ENCODE results near the gene GNL3L. TPM values are rescaled to one million over a fixed set of nuclear protein-coding genes. Genes with fewer than 3 reads are reported as not detected.
"Not testable (repeated sequence)": the region's sequence is repeated elsewhere in the genome, so short reads cannot be mapped to it uniquely, and the experiment has no call there.

GNL3L gene, protein sequence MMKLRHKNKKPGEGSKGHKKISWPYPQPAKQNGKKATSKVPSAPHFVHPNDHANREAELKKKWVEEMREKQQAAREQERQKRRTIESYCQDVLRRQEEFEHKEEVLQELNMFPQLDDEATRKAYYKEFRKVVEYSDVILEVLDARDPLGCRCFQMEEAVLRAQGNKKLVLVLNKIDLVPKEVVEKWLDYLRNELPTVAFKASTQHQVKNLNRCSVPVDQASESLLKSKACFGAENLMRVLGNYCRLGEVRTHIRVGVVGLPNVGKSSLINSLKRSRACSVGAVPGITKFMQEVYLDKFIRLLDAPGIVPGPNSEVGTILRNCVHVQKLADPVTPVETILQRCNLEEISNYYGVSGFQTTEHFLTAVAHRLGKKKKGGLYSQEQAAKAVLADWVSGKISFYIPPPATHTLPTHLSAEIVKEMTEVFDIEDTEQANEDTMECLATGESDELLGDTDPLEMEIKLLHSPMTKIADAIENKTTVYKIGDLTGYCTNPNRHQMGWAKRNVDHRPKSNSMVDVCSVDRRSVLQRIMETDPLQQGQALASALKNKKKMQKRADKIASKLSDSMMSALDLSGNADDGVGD
- 10 to 100 TPM; 14.2 to 17.6 TPM for total RNA-seq

- TF ChIP-seq CTCF (IDR thresholded peaks at IDR 0.05) (no peak), POLR2A (IDR thresholded peaks at IDR 0.05) (peak in 2 of 3 donors; percentile 67 to 68)
- intact Hi-C loops (cut with DNase I) = no loop called here
- no peaks in the 10 kb centered on the region for H3K9me3 ChIP-seq
- H3K4me3 ChIP-seq = peak within 1 kb of the TSS; percentile 31 to 60
- peak within 1 kb of the TSS; percentile 68 to 91 (median 82) for H3K27ac ChIP-seq
- ATAC-seq (peak; percentile 94), DNase-seq (peak; percentile 87 to 91 (median 90))
- H3K36me3 ChIP-seq (replicated peaks in 1 of 2; ENCODE audit: insufficient read depth in 1 of 2, low read depth in 2 of 2) = no peaks in the 10 kb centered on the region
- no peaks in the 10 kb centered on the region for H3K27me3 ChIP-seq
- H3K4me1 ChIP-seq = peaks cover 17% of the 10 kb centered on the region
- WGBS, 2 donors = 1 to 8% methylated on average over 5 to 36 of the region's 51 CpGs
Measured at GRCh38 chrX:54529552-54530356, at the start of gene GNL3L. Gene GNL3L, plus strand, starts transcription at chrX:54530219. Its CDS starts 2,348 bp downstream, at chrX:54532567.

GRCh38 chrX:54482839-54483593 is 47.0 kb upstream of the GNL3L start:
- 34 to 77% methylated on average over 6 to 16 of the region's 21 CpGs for WGBS, 2 donors
- Histone ChIP-seq H3K27me3 (no peaks in the 10 kb centered on the region), H3K27ac (no peak overlapping the region), H3K4me3 (no peak overlapping the region), H3K4me1 (peaks cover 13% of the 10 kb centered on the region), H3K9me3 (no peaks in the 10 kb centered on the region), H3K36me3 (replicated peaks in 1 of 2; ENCODE audit: insufficient read depth in 1 of 2, low read depth in 2 of 2) (no peaks in the 10 kb centered on the region)
- no peak for DNase-seq
- ATAC-seq = no peak
- TF ChIP-seq CTCF (IDR thresholded peaks at IDR 0.05) (no peak), POLR2A (IDR thresholded peaks at IDR 0.05) (no peak)
- intact Hi-C loops (cut with DNase I) = no loop called here

GRCh38 chrX:54483946-54484345 is 46.1 kb upstream of the GNL3L start:
- Histone ChIP-seq H3K4me3 (no peak overlapping the region), H3K27ac (no peak overlapping the region), H3K27me3 (no peaks in the 10 kb centered on the region), H3K9me3 (no peaks in the 10 kb centered on the region), H3K4me1 (peaks cover 13% of the 10 kb centered on the region), H3K36me3 (replicated peaks in 1 of 2; ENCODE audit: insufficient read depth in 1 of 2, low read depth in 2 of 2) (no peaks in the 10 kb centered on the region)
- no peak for ATAC-seq
- WGBS, 2 donors = 84 to 92% methylated on average over 7 to 9 of the region's 9 CpGs
- intact Hi-C loops (cut with DNase I) = no loop called here
- DNase-seq = no peak
- TF ChIP-seq CTCF (IDR thresholded peaks at IDR 0.05) (no peak), POLR2A (IDR thresholded peaks at IDR 0.05) (no peak)

DNA sequence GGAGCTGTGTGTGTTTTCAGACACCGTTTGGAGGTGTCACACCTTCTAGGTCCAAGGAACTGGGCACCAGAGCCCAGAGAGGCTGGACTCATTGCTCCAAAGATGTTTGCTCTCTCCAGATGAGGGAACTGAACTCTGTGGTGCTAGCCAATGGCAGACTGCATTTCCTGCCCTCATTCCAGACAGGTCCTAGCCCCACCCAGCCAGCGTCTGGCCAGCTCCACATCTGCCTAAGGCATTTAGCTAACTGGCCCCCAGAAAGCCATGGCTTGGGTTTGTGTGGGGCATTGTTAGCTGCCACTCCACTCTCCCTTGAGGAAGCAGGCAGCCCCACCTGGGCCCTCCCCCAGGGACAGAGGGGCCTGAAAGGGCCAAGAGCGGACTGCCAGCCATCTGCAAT is 45.4 kb upstream of the GNL3L start:
- no peak for TF ChIP-seq CTCF (IDR thresholded peaks at IDR 0.05)
- TF ChIP-seq POLR2A (IDR thresholded peaks at IDR 0.05) = no peak
- 79 to 80% methylated on average over 1 to 2 of the region's 3 CpGs for WGBS, 2 donors
- no peaks in the 10 kb centered on the region for H3K36me3 ChIP-seq (replicated peaks in 1 of 2; ENCODE audit: insufficient read depth in 1 of 2, low read depth in 2 of 2)
- intact Hi-C loops (cut with DNase I) = no loop called here
- DNase-seq = no peak
- no peak overlapping the region for H3K27ac ChIP-seq
- no peak overlapping the region for H3K4me3 ChIP-seq
- no peaks in the 10 kb centered on the region for H3K9me3 ChIP-seq
- H3K4me1 ChIP-seq = peaks cover 6% of the 10 kb centered on the region
- no peaks in the 10 kb centered on the region for H3K27me3 ChIP-seq
- no peak for ATAC-seq

- DNase-seq; ATAC-seq; H3K4me3 ChIP-seq; H3K9me3 ChIP-seq; H3K4me1 ChIP-seq; H3K36me3 ChIP-seq (replicated peaks in 1 of 2; ENCODE audit: insufficient read depth in 1 of 2, low read depth in 2 of 2); intact Hi-C loops (cut with DNase I); H3K27ac ChIP-seq; H3K27me3 ChIP-seq: not testable (repeated sequence)
- WGBS, 2 donors = 90 to 93% methylated on average over 5 of the region's 5 CpGs
Measured at GRCh38 chrX:54489819-54490218, 40.2 kb upstream of the GNL3L start.

All from body of pancreas (tissue), 4 donors.